ENCODE results near the gene RDH5.

DNA sequence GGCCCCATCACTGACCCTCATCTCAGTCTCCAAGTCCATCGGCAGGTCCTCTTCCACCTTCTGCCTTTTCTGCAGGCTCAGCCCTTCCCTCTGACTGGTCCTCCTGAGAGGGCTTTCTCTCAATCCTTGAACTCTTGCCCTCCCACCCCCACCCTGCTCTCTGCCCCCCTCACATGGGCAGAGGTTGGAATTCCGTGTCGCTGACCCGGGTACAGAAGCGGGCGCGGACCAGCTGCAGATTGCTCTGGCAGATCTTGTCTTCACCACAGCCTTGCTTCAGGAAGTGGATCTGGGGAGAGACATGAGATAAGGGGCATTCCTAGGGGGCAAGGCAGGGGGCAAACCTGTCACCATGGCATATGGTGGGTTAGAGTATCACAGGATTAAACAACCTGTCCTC is 24.8 kb upstream of the RDH5 start:
- TF ChIP-seq CTCF (IDR thresholded peaks at IDR 0.05) (no peak), POLR2AphosphoS5 (IDR thresholded peaks at IDR 0.05) (no peak)
